HUES48 (cell line): ENCODE data around the gene HDAC8.
"Not testable (repeated sequence)": the region's sequence is repeated elsewhere in the genome, so short reads cannot be mapped to it uniquely, and the experiment has no call there.

ENCODE experiments used
- H3K27ac ChIP-seq: one replicate; pipeline ENCODE4 v1.7.0; 2013; ENCODE audit warnings: low read depth, low read length, inconsistent platforms
- H3K27me3 ChIP-seq: 2 replicates; pipeline ENCODE4 v1.6.1; 2013; ENCODE audit warnings: mild to moderate bottlenecking, low read length; ENCODE audit not compliant: control insufficient read depth, insufficient read depth
- H3K36me3 ChIP-seq: 2 replicates; pipeline ENCODE4 v1.6.1; 2013; ENCODE audit warnings: low read length; ENCODE audit not compliant: control insufficient read depth, insufficient read depth
- H3K4me1 ChIP-seq: 2 replicates; pipeline ENCODE4 v1.6.1; 2013; ENCODE audit warnings: mild to moderate bottlenecking, low read length; ENCODE audit not compliant: control insufficient read depth, insufficient read depth
- H3K4me3 ChIP-seq: 2 replicates; pipeline ENCODE4 v1.5.1; 2013; ENCODE audit warnings: mild to moderate bottlenecking, low read depth, low read length
- H3K9ac ChIP-seq: 2 replicates; pipeline ENCODE4 v1.6.1; 2013; ENCODE audit warnings: mild to moderate bottlenecking, low read depth, low read length, moderate library complexity
- H3K9me3 ChIP-seq: 2 replicates; pipeline ENCODE4 v1.6.1; 2013; ENCODE audit warnings: low read length; ENCODE audit not compliant: control insufficient read depth, insufficient read depth

HDAC8 gene

DNA sequence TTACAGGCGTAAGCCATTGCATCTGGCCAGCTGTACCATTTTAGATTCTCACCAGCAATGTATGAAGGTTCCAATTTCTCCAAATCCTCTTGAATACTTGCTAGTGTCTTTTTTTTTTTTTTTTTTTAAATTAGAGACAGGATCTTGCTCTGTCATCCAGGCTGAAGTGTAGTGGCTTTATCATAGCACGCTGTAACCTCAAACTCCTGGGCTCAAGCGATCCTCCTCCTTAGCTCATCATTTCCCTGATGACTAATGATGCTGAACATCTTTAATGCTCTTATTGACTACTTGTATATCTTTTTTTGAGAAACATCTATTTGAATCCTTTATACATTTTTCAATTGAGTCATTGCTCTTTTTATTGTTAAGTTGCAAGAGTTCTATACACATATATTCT is 40.3 kb downstream of the HDAC8 start:
- peaks cover 29% of the 10 kb centered on the region for H3K9me3 ChIP-seq
- no peak overlapping the region for H3K9ac ChIP-seq
- H3K4me1 ChIP-seq: no peaks in the 10 kb centered on the region
- no peaks in the 10 kb centered on the region for H3K27me3 ChIP-seq
- H3K27ac ChIP-seq: no peak overlapping the region
- no peaks in the 10 kb centered on the region; the same call in 1 of the 2 replicates for H3K36me3 ChIP-seq
- no peak overlapping the region for H3K4me3 ChIP-seq

GRCh38 chrX:72526534-72527508 is 45.8 kb downstream of the HDAC8 start:
- H3K4me3 ChIP-seq: no peak overlapping the region
- no peaks in the 10 kb centered on the region for H3K27me3 ChIP-seq
- no peaks in the 10 kb centered on the region for H3K36me3 ChIP-seq
- no peaks in the 10 kb centered on the region for H3K4me1 ChIP-seq
- no peak overlapping the region for H3K27ac ChIP-seq
- H3K9me3 ChIP-seq: peaks cover 23% of the 10 kb centered on the region; the same call in 1 of the 2 replicates
- H3K9ac ChIP-seq: no peak overlapping the region

GRCh38 chrX:72498782-72499181 is 73.9 kb downstream of the HDAC8 start:
- no peak overlapping the region for H3K27ac ChIP-seq
- H3K9ac ChIP-seq: no peak overlapping the region
- peaks cover 3% of the 10 kb centered on the region; the same call in 1 of the 2 replicates for H3K4me1 ChIP-seq
- 0 out of 2 replicates have a peak, but pooled peaks cover 3% of the 10 kb centered on the region for H3K36me3 ChIP-seq
- no peaks in the 10 kb centered on the region for H3K27me3 ChIP-seq
- no peak overlapping the region for H3K4me3 ChIP-seq
- peaks cover 8% of the 10 kb centered on the region; the same call in 1 of the 2 replicates for H3K9me3 ChIP-seq

GRCh38 chrX:72495046-72495445 is 77.6 kb downstream of the HDAC8 start:
- H3K27me3 ChIP-seq: no peaks in the 10 kb centered on the region
- no peak overlapping the region for H3K9ac ChIP-seq
- H3K27ac ChIP-seq: no peak overlapping the region
- H3K36me3 ChIP-seq: 0 out of 2 replicates have a peak, but pooled peaks cover 3% of the 10 kb centered on the region
- H3K9me3 ChIP-seq: peaks cover 5% of the 10 kb centered on the region; the same call in 1 of the 2 replicates
- no peak overlapping the region for H3K4me3 ChIP-seq
- peaks cover 3% of the 10 kb centered on the region; the same call in 1 of the 2 replicates for H3K4me1 ChIP-seq

GRCh38 chrX:72492499-72492898 is 80.1 kb downstream of the HDAC8 start:
- H3K36me3 ChIP-seq: peaks cover 12% of the 10 kb centered on the region; the same call in 1 of the 2 replicates
- H3K9me3 ChIP-seq: peaks cover 6% of the 10 kb centered on the region; the same call in 1 of the 2 replicates
- H3K27me3 ChIP-seq: no peaks in the 10 kb centered on the region
- no peak overlapping the region for H3K4me3 ChIP-seq
- H3K9ac ChIP-seq: no peak overlapping the region
- no peaks in the 10 kb centered on the region for H3K4me1 ChIP-seq
- no peak overlapping the region for H3K27ac ChIP-seq

GRCh38 chrX:72490221-72490620 is 82.4 kb downstream of the HDAC8 start:
- not testable (repeated sequence) for H3K27me3 ChIP-seq, H3K4me1 ChIP-seq, H3K4me3 ChIP-seq, H3K9me3 ChIP-seq, H3K27ac ChIP-seq, H3K9ac ChIP-seq
- peaks cover 12% of the 10 kb centered on the region; the same call in 1 of the 2 replicates for H3K36me3 ChIP-seq

DNA sequence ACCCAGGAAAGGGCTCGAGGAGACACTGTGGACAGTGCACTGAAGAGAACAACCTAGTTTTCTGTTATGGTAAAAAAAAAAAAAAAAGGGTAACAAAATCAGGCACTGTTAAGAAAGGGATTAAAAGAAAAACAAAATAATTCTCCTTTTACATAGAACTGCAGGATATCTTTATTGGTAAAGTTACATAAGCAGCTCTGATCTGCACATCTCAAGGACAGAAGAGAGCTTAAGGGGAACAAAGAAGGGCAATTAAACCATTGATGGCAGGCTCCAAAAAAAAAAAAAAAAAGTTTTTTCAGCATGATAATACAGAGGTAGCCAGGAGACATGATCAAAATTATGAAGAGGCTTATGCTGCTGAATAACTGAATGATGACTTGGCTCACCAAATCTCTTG is 85.0 kb downstream of the HDAC8 start:
- no peaks in the 10 kb centered on the region for H3K27me3 ChIP-seq
- H3K36me3 ChIP-seq: peaks cover 9% of the 10 kb centered on the region; the same call in 1 of the 2 replicates
- peaks cover 13% of the 10 kb centered on the region for H3K9me3 ChIP-seq
- no peak overlapping the region for H3K4me3 ChIP-seq
- no peaks in the 10 kb centered on the region for H3K4me1 ChIP-seq
- no peak overlapping the region for H3K9ac ChIP-seq
- H3K27ac ChIP-seq: no peak overlapping the region

DNA sequence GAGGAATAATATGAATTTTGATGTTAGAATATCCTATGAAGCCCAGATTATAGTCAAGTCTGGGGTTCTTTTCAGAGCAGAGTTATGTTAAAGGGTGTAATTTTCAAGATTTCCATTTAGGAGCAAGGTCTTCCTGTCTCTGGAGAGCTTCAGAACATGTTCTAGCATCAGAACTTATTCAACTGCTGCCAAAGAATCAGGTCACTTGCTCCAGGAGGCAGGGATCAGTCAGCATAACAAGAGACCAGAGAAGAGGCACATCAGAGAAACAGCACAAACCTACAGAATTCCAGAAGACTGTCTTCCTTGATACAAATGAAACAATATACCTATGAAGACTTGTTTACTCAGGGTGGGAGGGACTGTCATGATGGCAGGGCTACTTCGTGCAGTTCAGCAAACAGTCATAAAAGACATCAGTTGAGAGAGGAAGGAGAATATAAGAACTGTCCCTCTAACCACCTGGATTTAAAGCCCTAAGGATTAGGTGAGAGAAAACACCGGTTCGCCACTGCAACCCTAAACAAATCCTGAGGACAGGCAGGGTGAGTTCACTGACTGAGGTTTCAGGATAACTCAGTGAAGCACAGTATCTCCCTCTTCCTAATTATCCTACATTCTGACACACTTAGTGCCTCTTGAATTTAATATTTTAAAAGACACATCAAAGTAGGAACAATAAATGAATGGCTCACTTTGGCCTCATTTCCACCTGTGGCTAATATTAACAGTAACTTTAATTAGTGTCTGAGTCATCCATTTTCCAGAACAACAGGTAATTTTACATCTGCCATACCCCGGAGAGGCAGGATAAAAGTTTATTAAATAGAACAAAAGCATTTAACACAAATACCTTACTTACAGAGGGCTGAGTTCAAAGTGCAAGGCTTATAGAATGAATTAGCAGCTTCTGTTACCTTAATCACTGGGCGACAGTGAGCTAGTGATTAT is 93.0 kb downstream of the HDAC8 start:
- Histone ChIP-seq H3K9ac (no peak overlapping the region), H3K27ac (peak overlapping the region; percentile 30), H3K36me3 (no peaks in the 10 kb centered on the region)

GRCh38 chrX:72478853-72479252 is 93.8 kb downstream of the HDAC8 start:
- Histone ChIP-seq H3K4me1 (no peaks in the 10 kb centered on the region; the same call in 1 of the 2 replicates), H3K27me3 (no peaks in the 10 kb centered on the region), H3K9me3 (peaks cover 6% of the 10 kb centered on the region), H3K27ac (no peak overlapping the region), H3K9ac (no peak overlapping the region), H3K36me3 (no peaks in the 10 kb centered on the region), H3K4me3 (no peak overlapping the region)

More for the DNA sequence above, 93.0 kb downstream of the HDAC8 start:
- Histone ChIP-seq H3K27me3 (no peaks in the 10 kb centered on the region), H3K4me3 (no peak overlapping the region), H3K9me3 (peaks cover 6% of the 10 kb centered on the region), H3K4me1 (no peaks in the 10 kb centered on the region; the same call in 1 of the 2 replicates)

- Histone ChIP-seq H3K36me3 (no peaks in the 10 kb centered on the region), H3K27me3 (no peaks in the 10 kb centered on the region), H3K4me1 (no peaks in the 10 kb centered on the region; the same call in 1 of the 2 replicates), H3K4me3 (no peak overlapping the region), H3K9ac (no peak overlapping the region), H3K27ac (no peak overlapping the region), H3K9me3 (peaks cover 4% of the 10 kb centered on the region)
These were observed 94.3 kb downstream of the HDAC8 start for GRCh38 chrX:72478351-72478750.
